IPS-NIHi7 (cell line): ENCODE measurements around the gene EPHX1.
"Not testable (repeated sequence)": the region's sequence is repeated elsewhere in the genome, so short reads cannot be mapped to it uniquely, and the experiment has no call there.

ENCODE experiments used
- DNase-seq: peaks from one replicate; pipeline ENCODE4 v3.0.0; 2012; ENCODE audit warnings: mixed read lengths; ENCODE audit errors: extremely low spot score

The EPHX1 gene

DNA sequence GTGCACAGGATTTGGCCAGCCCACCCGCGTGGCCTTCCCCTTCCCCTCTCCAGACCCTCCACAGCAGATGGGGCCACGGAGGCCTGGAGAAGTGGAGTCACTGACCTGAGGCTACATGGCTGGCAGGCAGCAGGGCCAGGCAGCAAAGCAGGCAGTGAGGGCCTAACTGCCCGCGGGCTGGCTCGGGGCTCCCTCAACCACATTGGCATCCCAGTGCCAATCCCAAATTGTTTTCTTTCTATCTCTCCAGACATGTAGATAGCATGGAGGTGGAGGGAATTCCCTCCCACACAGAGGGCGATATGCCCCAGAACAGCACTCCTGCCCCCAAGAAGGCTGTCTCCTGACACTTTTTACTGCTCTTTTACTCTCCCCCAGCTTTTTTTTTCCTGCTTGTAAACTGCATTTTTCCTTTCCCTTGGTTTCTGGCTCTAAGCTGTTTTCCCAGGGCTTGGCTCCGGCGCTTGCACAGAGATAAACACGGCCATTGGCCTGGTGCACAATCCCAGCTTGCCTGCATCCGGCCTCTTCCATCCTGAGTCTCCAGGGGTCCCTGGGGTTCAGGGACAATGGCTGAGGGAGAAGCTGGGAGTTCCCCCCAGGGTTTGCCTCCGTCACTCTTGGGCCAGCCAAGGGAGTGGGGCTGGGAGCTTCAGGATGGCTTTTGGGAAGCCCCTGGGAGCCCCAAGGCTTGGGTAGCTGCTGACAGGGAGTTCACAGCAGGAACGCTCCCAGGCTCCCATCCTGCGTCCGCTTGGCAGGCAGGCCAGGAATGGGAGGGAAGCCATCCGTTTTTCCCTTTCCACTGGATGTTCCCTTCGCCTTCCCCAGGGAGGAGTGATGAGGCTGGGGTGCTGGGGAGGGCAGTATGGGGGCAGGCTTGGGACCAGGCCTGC lies 7.0 kb downstream of the EPHX1 start:
- DNase-seq = no peak

DNA sequence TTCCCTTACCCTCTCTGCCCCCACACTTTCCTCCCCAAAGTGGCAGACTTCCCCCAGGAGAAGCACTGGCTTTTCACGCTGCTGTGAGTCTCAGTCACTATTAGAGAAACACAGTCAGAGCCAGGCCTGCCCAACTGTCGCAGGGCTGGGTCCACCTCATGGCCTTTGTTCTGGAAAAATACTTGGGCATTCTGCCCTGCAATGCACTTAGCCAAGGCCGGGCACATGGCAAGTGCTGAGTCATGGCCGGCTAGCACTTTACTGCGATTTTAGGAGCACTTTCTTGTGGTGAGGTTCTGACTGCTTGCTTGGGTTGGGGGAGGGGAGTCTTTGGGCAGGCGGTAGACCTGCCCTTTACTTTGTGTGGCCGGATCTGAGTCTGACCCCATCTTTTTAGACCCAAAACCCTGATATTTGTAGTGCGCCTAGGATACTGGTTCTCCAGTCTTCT lies 7.7 kb downstream of the EPHX1 start:
- no peak for DNase-seq

DNA sequence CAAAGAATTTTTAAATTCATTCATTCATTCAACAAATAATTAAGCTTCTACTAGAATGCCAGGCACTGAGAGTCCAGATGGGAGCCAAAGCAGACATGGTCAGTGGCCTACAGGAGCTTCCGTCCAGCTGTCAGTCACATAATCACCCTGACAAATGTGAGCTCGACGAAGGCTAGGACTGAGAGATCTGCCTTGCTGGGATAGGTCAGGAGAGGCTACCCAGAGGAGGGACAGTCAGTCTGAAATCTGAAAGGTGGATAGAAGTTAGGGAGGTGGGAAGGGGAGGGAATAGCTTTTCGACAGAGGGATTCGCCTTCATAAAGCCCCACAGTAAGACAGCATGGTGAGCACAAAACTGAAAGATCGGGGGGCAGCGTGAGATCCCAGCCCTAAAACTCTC lies 8.3 kb downstream of the EPHX1 start:
- no peak for DNase-seq

DNA sequence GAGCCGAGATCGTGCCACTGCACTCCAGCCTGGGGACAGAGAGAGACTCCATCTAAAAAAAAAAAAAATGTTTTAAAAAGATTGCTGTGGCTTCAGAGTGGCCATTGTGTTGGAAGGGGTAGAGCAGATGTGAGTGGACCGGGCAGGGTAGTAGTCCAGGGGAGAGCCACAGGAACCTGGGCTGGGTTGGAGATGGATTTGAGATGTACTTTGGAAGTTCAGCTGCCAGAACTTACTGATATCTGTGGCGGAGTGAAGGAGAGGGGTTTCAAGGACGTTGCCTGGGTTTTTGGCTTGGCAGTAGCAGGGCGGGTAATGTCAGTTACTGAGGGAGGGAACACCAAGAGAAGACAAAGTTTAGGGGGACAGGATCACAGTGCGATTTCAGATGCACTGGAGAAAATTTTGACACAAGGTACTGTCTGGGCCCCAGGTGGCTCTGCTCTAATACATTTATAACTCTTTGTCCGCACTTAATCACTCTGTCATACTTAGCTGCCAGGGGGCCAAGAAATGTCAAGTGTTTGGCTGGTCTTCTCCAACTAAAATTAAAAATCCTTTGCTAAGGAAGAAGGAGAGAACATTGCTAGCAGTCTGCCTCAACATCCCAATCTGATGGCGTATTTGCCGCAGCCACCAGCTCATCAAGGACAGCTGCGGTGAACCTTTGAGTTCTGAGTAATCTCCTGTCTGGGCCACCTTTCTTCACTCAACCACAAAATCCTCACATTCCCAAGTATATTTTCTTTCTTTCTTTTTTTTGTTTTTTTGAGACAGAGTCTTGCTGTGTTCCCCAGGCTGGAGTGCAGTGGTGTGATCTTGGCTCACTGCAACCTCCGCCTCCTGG lies 9.6 kb downstream of the EPHX1 start:
- DNase-seq = no peak

DNA sequence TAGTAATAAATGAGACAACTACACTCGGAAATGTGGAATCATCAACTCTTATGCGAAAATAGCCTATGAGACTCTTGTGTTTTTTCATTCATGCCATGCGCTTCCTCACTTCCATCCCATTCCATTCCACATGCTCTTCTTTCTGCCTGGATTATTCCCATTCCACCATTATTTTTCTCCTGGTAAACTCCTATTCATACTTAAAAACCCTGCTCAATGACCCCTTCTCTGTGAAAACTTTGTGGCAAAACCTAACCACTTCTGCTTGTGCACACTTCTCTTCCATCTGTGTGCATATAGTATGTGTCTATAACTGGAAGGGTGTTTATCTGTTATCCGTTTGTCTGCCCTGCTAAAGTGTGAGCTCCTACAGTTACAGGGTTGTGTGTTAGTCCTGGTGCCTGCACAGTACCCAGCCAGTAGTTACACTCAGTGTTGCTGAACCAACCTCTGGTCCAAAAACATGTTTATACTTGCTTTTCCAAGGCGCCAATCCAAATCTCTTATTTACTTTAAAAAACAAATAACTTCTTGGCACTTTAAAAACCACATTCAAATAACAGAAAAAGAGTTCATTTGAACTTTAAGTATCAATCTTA lies 10.7 kb downstream of the EPHX1 start:
- DNase-seq = no peak

DNA sequence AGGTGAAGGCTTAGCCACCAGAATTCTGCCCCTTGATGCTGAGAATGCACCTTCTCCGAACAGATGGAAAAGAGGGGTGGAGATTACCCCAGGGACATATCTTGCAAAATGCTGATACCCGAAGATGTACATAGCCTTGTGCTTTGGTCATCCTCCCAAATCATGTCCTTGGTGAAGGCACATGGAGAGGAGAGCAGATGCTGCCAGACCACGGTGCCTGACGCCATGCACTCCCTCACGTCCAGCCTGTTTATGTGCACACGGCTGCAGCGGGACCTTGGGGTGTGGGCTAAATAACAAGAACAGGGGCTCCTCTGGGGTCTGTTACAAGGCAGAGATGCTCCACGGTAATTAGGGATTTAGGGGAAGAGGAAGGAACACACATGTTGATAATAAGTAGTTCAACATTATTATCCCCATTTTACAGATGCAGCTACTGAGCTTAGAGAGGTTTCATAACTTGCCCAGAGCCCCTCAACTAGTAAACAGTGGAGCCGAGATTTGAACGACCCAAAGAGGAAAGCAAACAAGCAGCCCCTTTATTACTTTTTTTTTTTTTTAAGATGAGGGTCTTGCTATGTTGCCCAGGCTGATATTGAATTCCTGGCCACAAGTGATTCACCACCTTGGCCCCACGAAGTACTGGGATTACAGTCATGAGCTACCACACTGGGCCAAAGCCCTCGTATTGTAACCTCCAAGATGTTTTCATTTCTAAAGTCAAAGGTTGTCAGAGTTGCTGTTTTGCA lies 12.9 kb downstream of the EPHX1 start:
- no peak for DNase-seq

DNA sequence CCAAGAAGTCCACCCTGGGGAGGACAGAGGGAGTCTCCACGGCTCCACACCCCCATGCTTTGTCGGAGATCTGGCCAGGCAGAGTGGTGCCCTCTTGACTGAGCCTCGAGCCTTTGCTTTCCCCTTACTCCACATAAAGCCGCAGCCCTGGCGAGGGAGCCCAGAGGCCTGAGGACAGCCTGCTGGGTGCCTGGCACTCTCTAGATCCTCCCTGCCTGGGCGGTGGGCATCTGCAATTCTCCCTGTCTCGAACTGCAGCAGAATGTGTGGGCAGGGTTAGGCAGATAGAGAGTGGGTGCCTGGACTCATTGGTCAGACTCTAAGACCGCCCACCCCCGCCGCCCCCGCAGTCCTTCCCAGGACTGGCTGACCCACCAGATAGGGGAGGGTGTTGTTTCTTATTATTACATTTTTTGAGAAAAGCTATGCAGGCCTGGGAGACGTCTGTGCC lies 13.9 kb downstream of the EPHX1 start:
- DNase-seq = no peak

DNA sequence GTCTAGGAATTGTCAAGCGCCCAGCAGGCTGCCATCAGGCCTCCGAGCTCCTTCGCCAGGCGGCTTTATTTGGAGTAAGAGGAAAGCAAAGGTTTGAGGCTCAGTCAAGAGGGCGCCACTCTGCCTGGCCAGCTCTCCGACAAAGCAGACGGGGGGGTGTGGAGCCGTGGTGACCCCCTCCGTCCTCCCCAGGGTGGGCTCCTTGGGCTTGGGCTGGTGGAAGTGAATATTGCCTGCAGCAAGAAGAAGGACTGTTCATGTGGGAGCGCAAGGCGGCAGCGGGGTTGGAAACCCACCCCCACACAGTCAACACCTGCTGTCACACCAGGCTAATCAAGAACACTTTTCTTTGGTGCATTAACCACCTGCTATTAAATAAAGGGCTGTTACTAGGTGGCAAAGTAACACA lies 14.6 kb downstream of the EPHX1 start:
- no peak for DNase-seq

DNA sequence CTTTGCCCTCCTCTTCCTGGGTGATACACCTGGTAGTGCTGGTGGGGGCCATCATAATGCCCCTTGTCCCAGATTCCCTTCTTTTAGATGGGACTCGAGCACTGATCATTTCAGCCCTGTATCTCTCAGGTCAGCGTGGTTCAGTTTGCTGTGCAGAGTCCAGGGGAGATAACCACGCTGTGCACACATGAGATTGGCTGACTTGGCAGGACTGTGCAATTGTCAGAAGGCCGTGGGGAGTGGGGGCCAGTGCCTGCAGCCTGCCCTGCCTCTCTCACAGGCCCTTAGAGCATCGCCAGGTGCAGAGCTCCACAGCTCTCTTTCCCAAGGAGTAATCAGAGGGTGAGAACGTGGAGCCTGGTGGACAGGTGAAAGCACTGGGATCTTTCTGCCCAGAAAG lies 15.2 kb downstream of the EPHX1 start:
- no peak for DNase-seq

DNA sequence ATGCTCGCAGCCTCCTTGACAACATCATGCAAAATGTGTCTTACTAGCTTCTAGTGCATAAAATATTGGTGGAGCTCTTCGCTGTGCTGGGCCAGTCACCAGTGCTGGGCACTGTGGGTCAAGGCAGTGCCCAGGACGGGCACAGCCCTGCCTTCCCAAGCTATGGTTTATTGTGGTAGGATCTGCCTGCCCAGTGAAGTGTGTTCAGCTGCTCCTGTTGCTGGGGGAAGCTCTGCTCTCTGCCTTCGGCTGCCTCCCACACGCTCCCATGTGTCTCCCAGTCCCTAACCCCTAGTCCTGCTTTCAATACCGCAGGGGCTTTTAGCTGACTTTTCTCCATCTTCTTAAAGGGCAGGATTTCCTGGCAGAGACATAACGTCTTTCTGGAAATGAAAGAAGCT lies 15.7 kb downstream of the EPHX1 start:
- DNase-seq = no peak

DNA sequence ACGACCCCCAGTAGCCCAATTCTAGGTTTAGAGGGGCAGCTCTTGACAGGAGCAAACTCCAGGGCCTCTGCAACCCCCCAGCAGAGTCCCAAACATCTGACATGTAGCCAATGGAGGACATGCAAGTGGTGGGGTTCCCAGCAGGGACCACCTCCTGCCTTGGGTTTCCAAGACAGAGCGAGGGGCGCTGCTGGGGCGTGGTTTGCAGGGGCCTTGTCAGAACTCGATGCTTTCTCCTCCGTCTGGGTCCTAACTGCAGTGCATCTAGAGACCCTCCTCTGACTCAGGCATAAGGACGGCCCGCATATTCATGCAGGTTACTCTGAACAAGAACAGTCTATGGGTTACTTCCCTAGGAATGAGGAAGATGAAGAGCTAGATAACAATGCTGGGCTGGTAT lies 17.2 kb downstream of the EPHX1 start:
- DNase-seq = no peak

DNA sequence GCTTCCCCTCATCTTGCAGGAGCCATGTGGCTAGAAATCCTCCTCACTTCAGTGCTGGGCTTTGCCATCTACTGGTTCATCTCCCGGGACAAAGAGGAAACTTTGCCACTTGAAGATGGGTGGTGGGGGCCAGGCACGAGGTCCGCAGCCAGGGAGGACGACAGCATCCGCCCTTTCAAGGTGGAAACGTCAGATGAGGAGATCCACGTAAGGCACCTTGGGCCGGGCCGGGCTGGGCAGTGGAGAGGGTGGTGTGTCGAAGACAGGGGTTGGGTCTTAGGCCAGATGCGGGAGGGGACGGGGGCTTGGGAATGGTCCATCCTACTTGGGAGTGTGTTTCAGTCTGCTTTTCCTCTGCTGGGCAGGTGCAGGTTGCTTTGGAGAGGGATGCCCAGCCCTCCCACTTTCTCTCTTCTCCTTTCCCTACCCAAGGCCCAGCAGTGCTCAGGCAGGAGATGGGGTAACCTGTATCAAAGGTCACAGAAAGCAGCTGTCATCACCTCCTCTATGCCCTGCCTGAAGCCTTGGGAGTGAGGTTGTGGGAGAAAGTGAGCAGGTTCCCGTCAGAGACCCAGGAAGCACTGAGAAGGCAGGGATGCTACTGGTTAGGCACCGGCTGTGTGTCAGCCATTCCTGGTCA lies 18.9 kb downstream of the EPHX1 start:
- DNase-seq = no peak

DNA sequence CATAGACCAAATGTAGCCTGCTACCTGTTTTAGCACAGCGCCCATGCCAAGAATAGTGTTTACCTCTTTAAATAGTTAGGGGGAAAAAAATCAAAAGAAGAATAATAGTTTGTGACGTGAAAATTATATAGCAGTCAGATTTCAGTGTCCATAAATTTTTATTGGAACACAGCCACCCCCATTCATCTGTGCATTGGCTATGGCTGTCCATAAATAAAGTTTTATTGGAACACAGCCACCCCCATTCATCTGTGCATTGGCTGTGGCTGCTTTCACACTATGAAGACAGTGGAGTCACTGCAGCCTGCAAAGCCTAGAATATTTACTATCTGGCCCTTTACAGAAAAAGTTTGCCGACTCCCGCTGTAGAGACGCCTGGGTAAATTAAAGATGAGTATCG lies 20.9 kb downstream of the EPHX1 start:
- DNase-seq = no peak

DNA sequence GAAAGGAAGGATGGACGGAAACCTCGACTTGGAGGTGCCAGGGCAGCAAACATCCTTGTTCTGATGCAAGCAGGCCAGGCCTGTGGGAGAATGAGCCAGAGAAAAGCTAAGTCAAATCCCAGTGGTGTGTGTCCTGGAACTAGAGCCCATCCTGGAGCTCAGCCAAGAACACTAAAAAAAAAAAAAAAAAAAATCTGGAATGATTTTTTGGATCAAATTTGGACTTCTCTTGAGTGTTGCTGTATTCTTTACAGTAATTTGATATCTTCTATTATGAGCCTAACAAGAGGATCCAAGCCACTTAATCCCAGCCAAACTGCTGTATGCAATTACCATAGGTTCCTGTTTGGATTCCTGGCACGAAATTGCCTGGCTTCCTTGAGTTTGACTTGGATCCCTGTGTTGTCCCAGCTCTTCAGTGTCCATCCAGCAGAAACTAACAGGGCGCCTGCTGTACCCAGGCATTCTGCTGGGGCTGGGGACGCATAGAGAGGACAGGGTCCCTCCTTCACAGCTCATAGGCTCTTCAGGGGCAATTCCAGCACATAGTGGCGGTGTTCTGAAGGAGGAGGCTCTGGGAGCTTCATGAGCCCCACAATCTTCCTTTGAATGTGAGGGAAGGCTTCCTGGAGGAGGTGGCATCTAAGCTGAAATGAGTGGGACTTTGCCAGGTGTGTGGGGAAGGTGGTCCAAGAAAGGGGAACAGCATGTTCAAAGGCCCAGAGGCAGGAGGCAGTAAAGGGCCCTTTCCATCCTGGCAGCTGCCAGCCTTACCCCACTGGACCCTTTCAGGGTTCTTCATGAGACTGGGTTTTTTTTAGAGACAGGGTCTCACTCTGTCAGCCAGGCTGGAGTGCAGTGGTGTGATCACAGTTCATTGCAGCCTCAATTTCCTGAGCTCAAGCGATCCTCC lies 24.7 kb downstream of the EPHX1 start:
- DNase-seq = no peak

DNA sequence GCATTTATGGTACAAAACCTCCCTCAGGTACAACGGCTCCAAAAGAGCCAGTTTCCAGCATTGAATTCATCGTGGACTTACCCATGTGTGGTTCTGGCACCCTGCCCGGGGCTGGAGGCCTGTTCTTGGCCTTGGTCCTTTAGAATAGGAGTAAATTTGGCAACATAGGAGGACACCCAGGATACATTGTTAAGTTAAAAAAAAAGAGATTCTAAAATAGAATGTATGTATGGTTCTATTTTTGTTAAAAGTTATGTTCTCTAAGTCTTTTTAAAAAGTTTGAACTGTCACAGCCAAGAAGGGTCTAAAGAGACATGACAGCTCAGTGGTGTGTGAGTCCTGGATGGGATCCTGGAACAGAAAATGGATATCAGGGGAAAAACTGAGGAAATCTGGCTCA lies 25.9 kb downstream of the EPHX1 start:
- DNase-seq = no peak

DNA sequence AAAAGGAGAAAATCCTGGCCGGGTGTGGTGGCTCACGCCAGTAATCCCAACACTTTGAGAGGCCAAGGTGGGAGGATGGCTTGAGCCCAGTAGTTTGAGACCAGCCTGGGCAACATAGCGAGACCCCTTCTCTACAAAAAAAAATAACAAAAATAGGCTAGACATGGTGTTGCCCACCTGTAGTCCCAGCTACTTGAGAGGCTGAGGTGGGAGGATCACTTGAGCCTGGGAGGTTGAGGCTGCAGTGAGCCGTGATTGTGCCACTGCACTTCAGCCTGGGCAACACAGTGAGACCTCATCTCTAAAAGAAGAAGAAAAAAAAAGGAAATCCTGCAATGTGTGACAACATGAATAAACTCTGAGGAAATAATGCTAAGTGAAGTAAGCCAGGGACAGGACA lies 26.4 kb downstream of the EPHX1 start:
- DNase-seq = not testable (repeated sequence)

DNA sequence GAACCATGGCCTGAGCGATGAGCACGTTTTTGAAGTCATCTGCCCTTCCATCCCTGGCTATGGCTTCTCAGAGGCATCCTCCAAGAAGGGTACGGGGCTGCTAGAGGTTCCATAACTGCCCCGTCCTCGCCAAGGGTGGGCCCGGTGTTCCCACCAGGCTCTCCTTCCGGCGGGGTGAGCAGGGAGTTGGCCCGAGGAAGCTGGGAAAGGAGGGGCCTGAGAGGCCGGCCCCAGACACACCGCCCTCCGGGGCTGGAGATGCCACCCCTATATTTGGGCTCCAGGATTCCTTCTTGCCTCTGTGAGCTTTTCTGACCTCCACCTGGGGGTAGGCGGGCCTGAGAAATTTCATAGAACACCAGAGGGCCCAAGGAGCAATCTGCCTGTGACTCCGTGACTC lies 28.9 kb downstream of the EPHX1 start:
- DNase-seq = no peak

DNA sequence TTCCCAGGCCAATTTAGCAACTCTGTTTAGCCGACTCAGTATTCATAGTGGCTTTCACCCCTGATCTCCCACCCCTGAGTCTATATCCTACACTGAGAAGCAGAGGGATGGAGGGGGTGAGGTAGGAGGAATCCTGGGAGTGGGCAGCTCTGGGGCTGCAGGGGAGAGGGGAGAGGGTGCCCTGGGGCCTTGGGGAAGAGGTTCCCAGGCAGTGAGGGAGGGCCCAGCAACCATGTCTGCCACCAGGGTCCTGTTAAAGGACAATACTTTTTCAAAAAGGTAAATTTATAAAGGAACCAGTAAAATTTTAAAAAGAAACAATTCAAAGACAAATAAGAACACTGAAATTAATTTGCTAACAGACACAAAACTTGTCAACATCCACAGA lies 30.3 kb downstream of the EPHX1 start:
- DNase-seq = no peak

DNA sequence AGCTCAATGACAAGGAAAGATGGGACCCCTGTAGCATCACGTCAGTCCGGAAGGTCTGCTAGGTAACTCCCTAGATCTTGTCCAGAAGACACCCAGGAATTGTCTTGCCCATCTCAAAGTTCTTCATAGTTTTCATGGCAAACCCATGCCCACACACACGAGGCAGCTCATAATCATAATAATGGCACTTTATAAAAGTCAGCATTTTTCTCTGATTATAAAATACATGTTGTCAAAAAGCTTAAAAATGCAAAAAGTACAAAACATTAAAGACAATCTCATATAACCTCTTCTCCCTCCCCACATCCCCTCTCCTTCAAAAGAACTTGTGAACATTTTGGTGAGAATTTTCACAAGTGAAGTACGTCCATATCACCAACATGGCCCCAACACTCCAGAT lies 30.8 kb downstream of the EPHX1 start:
- DNase-seq = no peak

DNA sequence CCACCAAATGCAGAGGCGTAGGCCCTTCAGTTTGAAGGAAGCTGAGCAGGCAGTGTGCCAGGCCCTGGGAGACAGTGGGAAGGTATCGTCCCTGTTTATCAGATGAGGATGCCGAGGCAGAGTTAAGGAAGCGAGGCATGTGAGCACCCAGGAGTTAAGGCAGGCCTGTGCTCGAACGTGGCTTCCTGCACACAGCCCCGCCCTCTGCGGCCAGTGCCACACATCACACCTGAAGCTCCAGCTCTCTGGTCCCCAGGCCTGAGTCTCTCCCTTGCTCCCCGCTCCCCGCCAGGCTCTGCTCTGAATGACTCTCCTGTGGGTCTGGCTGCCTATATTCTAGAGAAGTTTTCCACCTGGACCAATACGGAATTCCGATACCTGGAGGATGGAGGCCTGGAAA lies 32.1 kb downstream of the EPHX1 start:
- DNase-seq = no peak
